Left lung (tissue), 10 donors: Measurements from ENCODE around the gene FTO. TPM values are rescaled to one million over a fixed set of nuclear protein-coding genes. Genes with fewer than 3 reads are reported as not detected.

Source experiments
- ATAC-seq: fragments of 200-7000 bp; cut with Tn5 transposase; one replicate; pipeline ENCODE4 v1.9.1; 2020; ENCODE audit warnings: moderate library complexity
- DNase-seq, 4 donors: peaks; one replicate each; pipeline ENCODE4 v3.0.0-alpha.2; 2013 to 2020
- H3K27ac ChIP-seq, 2 donors: fragments of 200-600 bp; sonication (generic) in 1 of 2; one replicate each; pipeline versions ENCODE4 v1.5.0 to v1.8.0; 2020 to 2021
- H3K27me3 ChIP-seq, 2 donors: fragments of 200-600 bp; sonication (generic) in 1 of 2; one replicate each; pipeline versions ENCODE4 v1.5.0 to v1.8.0; 2020 to 2021
- H3K36me3 ChIP-seq, 2 donors: fragments of 200-600 bp; sonication (generic) in 1 of 2; one replicate each; pipeline versions ENCODE4 v1.5.0 to v1.8.0; 2020 to 2021
- H3K4me1 ChIP-seq, 2 donors: fragments of 200-600 bp; one replicate each; pipeline ENCODE4 v1.8.0; 2021
- H3K4me3 ChIP-seq, 2 donors: fragments of 200-600 bp; sonication (generic) in 1 of 2; one replicate each; pipeline versions ENCODE4 v1.5.0 to v1.8.0; 2020 to 2021; ENCODE audit warnings: mild to moderate bottlenecking in 1 of 2
- H3K9me3 ChIP-seq, 2 donors: fragments of 200-600 bp; sonication (generic) in 1 of 2; one replicate each; pipeline versions ENCODE4 v1.5.0 to v1.8.0; 2020 to 2021
- intact Hi-C, 2 donors: fragments of 100-400 bp; cut with DNase I; formaldehyde crosslinking; loops; one replicate each; pipeline versions ENCODE4 v1.11.2 to v1.14.2; 2022
- polyA plus RNA-seq, 6 donors: library from polyadenylated mRNA; unstranded; fragments of 120-200 nt; gene quantifications; one replicate each; pipeline ENCODE4 v1.2.1, GENCODE V29; 2013; ENCODE audit not compliant: insufficient read length in 6 of 6
- total RNA-seq, 2 donors: library from RNA; stranded (reverse); fragmentation: NEBNext Ultra II Directional; extraction: Animal tissue kit (Norgen Biotek cat#: 25700); gene quantifications; one replicate each; pipeline ENCODE4 v1.2.1, GENCODE V29; 2021
- TF ChIP-seq, protein P1 (sequence below), 2 donors: fragments of 200-600 bp; sonication (generic) in 1 of 2; IDR thresholded peaks; one replicate each; pipeline versions ENCODE4 v1.5.0 to v1.8.0; 2021; ENCODE audit warnings: antibody characterized with exemption in 2 of 2
- donor health status: DM: no; HTN: yes; CAD: no.
- donor health status: DM: no; HTN: no; CAD: no.

FTO gene
- total and polyA plus RNA-seq, 8 donors, result 69.0 to 99.6 (median 90.7) TPM

DNA sequence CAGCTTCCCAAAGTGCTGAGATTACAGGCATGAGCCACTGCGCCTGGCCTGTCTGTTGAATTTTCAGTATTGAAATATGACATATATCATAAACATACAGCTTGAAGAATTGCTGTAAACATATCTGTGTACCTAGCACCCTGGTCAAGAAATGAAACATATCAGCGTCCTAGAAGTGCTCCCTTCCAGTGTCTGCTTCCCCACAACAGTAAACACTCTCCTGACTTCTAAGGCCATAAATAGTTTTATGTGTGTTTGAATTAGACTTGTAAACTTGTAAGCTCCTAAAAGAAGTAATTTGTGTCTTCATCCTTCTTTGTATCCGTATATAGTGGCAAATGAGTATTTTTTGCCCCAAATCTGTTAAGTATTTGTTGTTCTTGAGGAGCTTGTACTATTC, 132.2 kb downstream of the FTO start:
- DNase-seq (no peak), ATAC-seq (no peak)
- Histone ChIP-seq H3K27ac (no peak overlapping the region), H3K36me3 (no peaks in the 10 kb centered on the region), H3K27me3 (no peaks in the 10 kb centered on the region), H3K9me3 (no peaks in the 10 kb centered on the region), H3K4me1 (no peaks in the 10 kb centered on the region), H3K4me3 (no peak overlapping the region)
- intact Hi-C loops, result no loop called here
- TF ChIP-seq, protein P1, sequence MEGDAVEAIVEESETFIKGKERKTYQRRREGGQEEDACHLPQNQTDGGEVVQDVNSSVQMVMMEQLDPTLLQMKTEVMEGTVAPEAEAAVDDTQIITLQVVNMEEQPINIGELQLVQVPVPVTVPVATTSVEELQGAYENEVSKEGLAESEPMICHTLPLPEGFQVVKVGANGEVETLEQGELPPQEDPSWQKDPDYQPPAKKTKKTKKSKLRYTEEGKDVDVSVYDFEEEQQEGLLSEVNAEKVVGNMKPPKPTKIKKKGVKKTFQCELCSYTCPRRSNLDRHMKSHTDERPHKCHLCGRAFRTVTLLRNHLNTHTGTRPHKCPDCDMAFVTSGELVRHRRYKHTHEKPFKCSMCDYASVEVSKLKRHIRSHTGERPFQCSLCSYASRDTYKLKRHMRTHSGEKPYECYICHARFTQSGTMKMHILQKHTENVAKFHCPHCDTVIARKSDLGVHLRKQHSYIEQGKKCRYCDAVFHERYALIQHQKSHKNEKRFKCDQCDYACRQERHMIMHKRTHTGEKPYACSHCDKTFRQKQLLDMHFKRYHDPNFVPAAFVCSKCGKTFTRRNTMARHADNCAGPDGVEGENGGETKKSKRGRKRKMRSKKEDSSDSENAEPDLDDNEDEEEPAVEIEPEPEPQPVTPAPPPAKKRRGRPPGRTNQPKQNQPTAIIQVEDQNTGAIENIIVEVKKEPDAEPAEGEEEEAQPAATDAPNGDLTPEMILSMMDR (IDR thresholded peaks at IDR 0.05), result no peak

DNA sequence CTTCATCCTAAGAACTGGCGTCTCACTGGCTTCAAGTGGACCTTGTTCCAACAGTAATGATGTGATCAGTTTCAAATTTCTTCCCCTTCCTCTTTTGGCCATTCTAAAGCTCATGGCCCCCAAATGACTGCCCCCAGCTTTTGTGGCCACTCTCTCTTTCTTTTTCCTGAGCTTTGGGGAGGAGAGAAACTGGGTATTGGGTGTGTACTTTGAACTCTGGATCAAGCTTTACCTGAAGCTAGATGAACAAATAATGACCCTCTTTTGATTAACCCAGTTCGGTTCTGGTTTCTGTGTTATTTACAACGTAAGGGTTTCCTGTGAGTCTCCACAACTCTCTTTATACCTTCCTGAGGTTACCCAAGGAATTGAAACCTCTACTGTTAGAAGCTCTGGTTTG, 132.7 kb downstream of the FTO start:
- TF ChIP-seq, protein P1 (IDR thresholded peaks at IDR 0.05), result no peak
- no peak overlapping the region for H3K4me3 ChIP-seq
- no peaks in the 10 kb centered on the region for H3K27me3 ChIP-seq
- H3K4me1 ChIP-seq, result no peaks in the 10 kb centered on the region
- no peak overlapping the region for H3K27ac ChIP-seq
- intact Hi-C loops, result no loop called here
- no peaks in the 10 kb centered on the region for H3K9me3 ChIP-seq
- H3K36me3 ChIP-seq, result no peaks in the 10 kb centered on the region
- DNase-seq, result no peak
- ATAC-seq, result no peak

DNA sequence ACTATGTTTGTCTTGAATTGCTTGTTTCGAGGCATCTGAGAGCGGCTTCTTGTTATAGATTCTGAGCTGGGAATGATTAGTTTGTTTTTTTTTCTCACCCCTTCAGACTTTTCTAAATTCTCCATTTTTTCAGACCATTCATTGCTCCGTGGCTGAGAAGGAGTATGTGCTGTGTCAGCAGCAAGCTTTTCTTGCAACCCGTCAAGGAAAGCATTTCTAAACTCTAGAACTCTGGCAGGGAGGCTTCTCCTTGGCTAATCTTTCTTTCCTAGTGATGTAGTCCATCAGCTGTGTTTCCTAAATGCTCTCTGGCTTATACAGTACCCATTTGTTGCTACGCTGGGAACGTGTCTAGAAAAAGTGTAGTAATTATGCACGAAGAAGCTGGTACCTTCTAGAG, 133.5 kb downstream of the FTO start:
- Histone ChIP-seq H3K4me1 (no peaks in the 10 kb centered on the region), H3K27ac (no peak overlapping the region), H3K4me3 (no peak overlapping the region), H3K9me3 (no peaks in the 10 kb centered on the region), H3K27me3 (no peaks in the 10 kb centered on the region), H3K36me3 (no peaks in the 10 kb centered on the region)
- ATAC-seq (no peak), DNase-seq (peak in 1 of 4 donors; percentile 10)
- intact Hi-C loops, result no loop called here
- TF ChIP-seq, protein P1 (IDR thresholded peaks at IDR 0.05), result no peak

DNA sequence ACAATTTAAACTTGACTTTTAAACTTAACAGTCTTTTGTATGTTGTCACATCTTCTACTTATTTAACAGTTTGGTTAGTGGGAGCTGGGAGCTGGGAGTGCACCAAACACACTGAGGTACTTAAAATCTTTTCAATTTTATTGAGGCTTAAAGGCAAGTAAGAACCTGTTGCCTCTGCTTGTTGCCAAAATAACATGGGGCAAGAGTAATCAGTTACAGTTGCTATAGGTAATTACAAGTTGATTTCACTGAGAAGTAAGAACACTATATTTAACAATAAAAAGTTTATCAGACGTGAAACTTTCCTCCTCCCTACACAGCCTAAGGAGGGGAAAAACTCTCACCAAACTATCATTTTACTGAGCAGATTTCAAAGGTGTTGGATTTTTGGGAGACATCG, 135.2 kb downstream of the FTO start:
- Histone ChIP-seq H3K4me3 (no peak overlapping the region), H3K36me3 (peaks cover 0 to under 1% of the 10 kb centered on the region in 2 donors), H3K9me3 (no peaks in the 10 kb centered on the region), H3K27ac (no peak overlapping the region), H3K27me3 (no peaks in the 10 kb centered on the region), H3K4me1 (no peaks in the 10 kb centered on the region)
- intact Hi-C loops, result no loop called here
- TF ChIP-seq, protein P1 (IDR thresholded peaks at IDR 0.05), result no peak
- ATAC-seq (no peak), DNase-seq (no peak)

DNA sequence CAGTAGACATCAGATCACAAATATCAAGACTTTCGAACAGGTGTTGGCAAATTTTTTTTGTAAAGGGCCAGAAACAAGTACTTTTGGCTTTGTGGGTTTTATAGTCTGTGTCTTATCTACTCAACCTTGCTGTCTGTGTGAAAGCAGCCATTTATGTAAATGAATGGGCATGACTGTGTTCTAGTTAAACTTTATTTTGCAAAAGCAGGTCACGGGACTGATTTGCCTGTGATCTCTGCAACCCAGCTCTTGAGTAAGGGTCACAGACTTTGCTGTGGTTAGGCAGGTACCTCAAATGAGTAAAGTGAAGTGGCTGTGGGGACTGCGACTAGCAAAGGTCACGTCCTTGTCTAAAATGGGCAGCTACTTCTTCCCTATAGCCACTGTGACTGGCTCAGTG, 136.5 kb downstream of the FTO start:
- DNase-seq, result no peak
- intact Hi-C loops, result no loop called here
- TF ChIP-seq, protein P1 (IDR thresholded peaks at IDR 0.05), result no peak
- Histone ChIP-seq H3K4me3 (no peak overlapping the region), H3K27me3 (no peaks in the 10 kb centered on the region), H3K9me3 (no peaks in the 10 kb centered on the region), H3K4me1 (no peaks in the 10 kb centered on the region), H3K27ac (no peak overlapping the region), H3K36me3 (peaks cover 0 to 3% of the 10 kb centered on the region in 2 donors)
- no peak for ATAC-seq
